GM21381 (cell line): ENCODE results near the gene ZNF333.

Source experiments
- ATAC-seq: cut with Tn5 transposase; IDR thresholded peaks from one replicate; pipeline ENCODE4 v1.9.1; 2021; ENCODE audit warnings: mild to moderate bottlenecking, moderate library complexity; ENCODE audit not compliant: unreplicated experiment

Gene ZNF333

GRCh38 chr19:14689598-14690503, at the start of gene ZNF333:
TSS of gene ZNF333 (plus strand) at chr19:14690048. CDS start at chr19:14693492, 3,444 bp downstream.
- ATAC-seq, result peak; percentile 91

- ATAC-seq, result no peak
Measured at GRCh38 chr19:14648506-14648905, 41.3 kb upstream of the ZNF333 start.

- no peak for ATAC-seq
Measured at GRCh38 chr19:14649020-14649419, 40.8 kb upstream of the ZNF333 start.

- no peak for ATAC-seq
Measured at GRCh38 chr19:14650161-14650560, 39.7 kb upstream of the ZNF333 start.

- ATAC-seq, result no peak
Measured at GRCh38 chr19:14654786-14655560, 34.9 kb upstream of the ZNF333 start.

- no peak for ATAC-seq
Measured at GRCh38 chr19:14655726-14656125, 34.1 kb upstream of the ZNF333 start.

GRCh38 chr19:14659874-14660489, 29.9 kb upstream of the ZNF333 start:
- ATAC-seq, result no peak

- ATAC-seq, result no peak
Measured at GRCh38 chr19:14661372-14661924, 28.4 kb upstream of the ZNF333 start.

GRCh38 chr19:14669940-14670339, 19.9 kb upstream of the ZNF333 start:
- no peak for ATAC-seq

- no peak for ATAC-seq
Measured at GRCh38 chr19:14670408-14670807, 19.4 kb upstream of the ZNF333 start.

GRCh38 chr19:14672188-14672872, 17.5 kb upstream of the ZNF333 start:
- no peak for ATAC-seq

- no peak for ATAC-seq
Measured at GRCh38 chr19:14673088-14673487, 16.8 kb upstream of the ZNF333 start.

- ATAC-seq, result no peak
Measured at GRCh38 chr19:14674764-14675163, 15.1 kb upstream of the ZNF333 start, which contains the start of gene ADGRE3. TSS of gene ADGRE3 (minus strand) at chr19:14674844. CDS start at chr19:14674770, 74 bp downstream.

GRCh38 chr19:14676762-14677161, 13.1 kb upstream of the ZNF333 start:
- no peak for ATAC-seq

- no peak for ATAC-seq
Measured at GRCh38 chr19:14677464-14677863, 12.4 kb upstream of the ZNF333 start.

GRCh38 chr19:14678199-14678598, 11.6 kb upstream of the ZNF333 start:
- no peak for ATAC-seq

GRCh38 chr19:14682084-14682483, 7.8 kb upstream of the ZNF333 start:
- ATAC-seq, result no peak

- no peak for ATAC-seq
Measured at GRCh38 chr19:14683439-14683838, 6.4 kb upstream of the ZNF333 start.

GRCh38 chr19:14686411-14686810, 3.4 kb upstream of the ZNF333 start:
- ATAC-seq, result no peak

GRCh38 chr19:14694641-14695266, 4.9 kb downstream of the ZNF333 start:
- ATAC-seq, result no peak
